HG02588 (cell line): ENCODE measurements around the gene DPEP3.
"Not testable (repeated sequence)": the region's sequence is repeated elsewhere in the genome, so short reads cannot be mapped to it uniquely, and the experiment has no call there.

ENCODE experiments used
- ATAC-seq: cut with Tn5 transposase; IDR thresholded peaks from one replicate; pipeline ENCODE4 v1.9.1; 2021; ENCODE audit warnings: mild to moderate bottlenecking, moderate library complexity; ENCODE audit not compliant: unreplicated experiment

The DPEP3 gene

GRCh38 chr16:67995423-67995822, 15.1 kb upstream of the DPEP3 start:
- no peak for ATAC-seq

DNA sequence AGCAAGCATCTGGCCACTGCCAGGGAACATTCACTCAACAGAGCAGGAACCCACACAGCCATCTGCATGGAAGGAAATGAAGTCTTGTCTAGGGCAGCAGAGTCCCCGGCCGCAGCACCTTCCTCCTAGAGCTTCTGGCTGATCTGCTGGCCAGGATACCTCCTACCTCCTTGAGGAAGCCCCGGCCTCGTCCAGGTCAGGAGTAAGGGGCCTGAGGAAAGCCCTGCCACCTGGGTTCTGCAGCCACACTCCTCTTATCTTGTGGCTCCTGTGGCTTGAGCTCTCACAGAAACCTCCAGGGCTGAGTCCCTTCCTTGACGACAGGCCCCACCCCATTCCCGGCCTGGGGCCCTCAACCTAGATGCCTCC, 13.7 kb upstream of the DPEP3 start:
- ATAC-seq, result not testable (repeated sequence)

- ATAC-seq, result peak; percentile 69
These were observed 13.1 kb upstream of the DPEP3 start for GRCh38 chr16:67993207-67994039.

- ATAC-seq, result no peak
These were observed 12.4 kb upstream of the DPEP3 start for GRCh38 chr16:67992661-67993206.

GRCh38 chr16:67990018-67990386, 9.7 kb upstream of the DPEP3 start:
- no peak for ATAC-seq

DNA sequence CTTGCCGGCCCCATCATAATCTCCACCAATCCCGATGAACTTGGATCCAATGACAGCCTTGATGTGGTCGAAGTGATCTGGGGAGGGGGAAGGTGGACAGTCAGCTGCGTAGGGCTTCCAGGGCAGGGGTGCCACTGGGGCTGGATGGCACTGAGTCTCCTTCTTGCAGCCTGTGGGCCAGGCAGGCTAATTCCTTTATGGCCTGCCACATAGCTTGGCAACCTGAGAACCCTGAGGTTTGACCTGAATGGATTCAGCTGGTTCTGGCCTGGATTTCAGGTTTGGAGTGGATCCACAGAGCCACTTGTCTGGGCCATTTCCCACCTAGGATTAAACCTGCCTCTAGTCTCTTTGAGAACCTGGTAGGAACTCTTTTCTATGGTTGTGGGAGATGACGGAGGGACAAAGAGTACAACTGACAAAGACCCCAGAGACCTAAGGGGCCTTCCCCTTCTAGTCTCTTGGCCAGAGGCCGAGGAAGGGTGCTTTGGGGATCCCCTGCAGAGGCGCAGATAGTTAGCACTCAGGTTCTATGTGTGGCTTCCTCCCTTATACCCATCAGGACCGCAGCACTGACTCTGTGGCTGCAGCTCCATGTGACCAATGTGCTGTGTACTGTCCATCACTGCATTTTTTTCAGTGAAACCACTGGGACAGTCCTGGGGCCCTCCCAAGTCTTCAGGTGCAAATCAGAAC, 9.2 kb upstream of the DPEP3 start:
- no peak for ATAC-seq

- ATAC-seq, result no peak
These were observed 8.4 kb upstream of the DPEP3 start for GRCh38 chr16:67988675-67989074.

GRCh38 chr16:67987460-67988160, 7.3 kb upstream of the DPEP3 start:
- no peak for ATAC-seq

- no peak for ATAC-seq
These were observed 6.7 kb upstream of the DPEP3 start for GRCh38 chr16:67986949-67987348.

DNA sequence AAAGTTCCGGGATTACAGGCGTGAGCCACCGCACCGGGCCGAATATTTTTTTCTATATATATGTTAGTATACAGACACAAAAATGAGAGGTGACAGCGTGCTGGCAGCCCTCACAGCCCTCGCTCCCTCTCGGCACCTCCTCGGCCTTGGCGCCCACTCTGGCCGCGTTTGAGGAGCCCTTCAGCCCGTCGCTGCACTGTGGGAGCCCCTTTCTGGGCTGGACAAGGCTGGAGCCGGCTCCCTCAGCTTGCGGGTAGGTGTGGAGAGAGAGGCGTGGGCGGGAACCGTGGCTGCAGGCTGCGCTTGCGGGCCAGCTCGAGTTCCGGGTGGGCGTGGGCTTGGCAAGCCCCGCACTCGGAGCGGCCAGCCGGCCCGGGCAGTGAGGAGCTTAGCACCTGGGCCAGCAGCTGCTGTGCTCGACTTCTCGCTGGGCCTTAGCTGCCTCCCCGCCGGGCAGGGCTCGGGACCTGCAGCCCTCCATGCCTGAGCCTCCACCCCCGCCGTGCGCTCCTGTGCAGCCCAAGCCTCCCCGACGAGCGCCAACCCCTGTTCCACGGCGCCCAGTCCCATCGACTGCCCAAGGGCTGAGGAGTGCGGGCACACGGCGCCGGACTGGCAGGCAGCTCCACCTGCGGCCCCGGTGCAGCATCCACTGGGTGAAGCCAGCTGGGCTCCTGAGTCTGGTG, 1.9 kb upstream of the DPEP3 start:
- ATAC-seq, result no peak

DNA sequence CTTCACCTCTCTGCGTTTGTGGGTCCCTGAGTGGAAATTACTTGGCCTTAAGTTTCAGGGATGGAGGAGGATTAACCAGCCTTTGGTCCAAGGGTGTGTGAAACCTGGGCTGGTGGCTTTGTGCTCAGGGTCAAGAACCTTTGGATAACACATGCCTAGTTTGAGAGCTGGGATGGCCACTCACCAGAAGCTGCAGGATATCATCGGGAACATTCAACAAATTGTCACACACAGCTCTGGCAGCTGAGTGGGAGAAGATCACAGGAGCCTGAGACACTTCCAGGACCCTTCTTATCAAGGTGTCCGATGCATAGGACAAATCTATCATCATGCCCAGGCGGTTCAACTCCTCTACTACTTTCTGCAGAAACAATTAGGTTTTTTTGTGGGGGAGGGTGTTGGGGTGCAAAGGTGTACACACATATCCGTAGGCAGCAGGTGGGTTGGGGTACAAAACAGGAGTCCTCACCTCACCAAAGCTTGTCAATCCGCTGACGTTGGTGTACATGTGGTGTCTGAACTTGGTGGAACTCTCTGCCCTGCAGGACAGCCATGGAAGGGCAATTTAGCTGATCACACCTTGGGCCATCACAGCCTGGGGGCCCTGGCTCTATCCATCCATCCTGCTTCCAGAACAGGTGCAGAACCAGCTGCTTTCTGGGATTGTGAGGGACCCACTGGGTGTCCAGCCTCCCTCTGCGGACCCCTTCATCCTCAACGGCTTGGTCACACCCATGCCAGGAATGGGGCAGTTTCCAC, 2.7 kb downstream of the DPEP3 start:
- no peak for ATAC-seq

DNA sequence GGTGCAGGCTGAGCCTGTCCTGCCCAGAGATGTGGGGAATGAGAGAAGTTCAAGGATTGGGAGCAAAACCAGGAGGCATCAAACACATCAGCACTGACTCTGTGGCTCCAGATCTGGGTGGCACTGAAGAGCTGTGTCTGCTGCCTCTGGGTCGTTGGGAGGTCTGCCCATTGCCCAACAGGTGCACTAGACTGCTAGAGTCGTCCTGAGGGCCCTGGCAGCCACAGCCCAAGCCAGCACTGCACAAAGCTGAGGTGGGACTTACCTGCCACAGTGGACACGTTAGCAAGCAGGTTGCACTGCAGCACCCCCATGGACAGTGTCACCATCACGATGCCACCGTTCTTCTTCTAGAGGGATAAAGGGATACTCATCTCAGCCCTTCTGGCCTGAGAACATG, 3.3 kb downstream of the DPEP3 start:
- no peak for ATAC-seq

GRCh38 chr16:67976205-67976604, 4.1 kb downstream of the DPEP3 start:
- no peak for ATAC-seq

DNA sequence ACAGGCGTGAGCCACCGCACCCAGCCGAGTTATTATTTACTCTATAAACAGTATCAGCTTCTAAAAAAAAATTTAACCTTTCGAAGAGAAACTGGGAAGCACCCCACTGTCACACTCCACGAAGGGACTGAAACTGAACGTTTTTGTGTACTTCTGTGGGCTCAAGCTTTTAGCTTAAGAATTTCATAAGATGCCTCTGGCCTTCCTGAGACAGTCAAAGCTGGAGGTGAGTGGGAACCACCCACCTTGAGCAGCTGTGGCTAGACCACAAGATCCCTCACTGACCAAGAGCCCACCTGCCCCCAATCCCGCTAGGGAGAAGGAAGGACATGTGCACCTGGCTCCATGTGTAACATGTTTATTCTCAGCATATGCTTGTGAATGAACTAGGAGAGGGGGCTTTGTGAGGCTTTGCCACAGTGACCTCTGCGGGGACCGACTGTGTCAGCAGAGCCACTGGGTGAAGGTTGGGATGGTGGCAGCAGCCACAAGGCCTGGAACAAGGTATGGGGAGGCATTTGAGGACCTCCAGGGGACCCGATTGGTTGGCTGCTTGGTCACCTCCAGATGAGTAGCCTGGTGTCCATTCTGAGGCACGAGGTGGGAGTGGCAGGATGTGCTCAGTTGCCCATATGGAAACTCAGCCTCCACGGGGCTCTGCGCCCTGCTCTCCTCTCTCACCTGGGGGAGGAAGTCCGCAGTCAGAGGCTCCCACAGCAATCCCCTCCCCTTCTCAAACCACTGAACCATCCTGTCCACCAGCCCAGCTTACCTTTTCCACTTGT, 4.8 kb downstream of the DPEP3 start:
- no peak for ATAC-seq

DNA sequence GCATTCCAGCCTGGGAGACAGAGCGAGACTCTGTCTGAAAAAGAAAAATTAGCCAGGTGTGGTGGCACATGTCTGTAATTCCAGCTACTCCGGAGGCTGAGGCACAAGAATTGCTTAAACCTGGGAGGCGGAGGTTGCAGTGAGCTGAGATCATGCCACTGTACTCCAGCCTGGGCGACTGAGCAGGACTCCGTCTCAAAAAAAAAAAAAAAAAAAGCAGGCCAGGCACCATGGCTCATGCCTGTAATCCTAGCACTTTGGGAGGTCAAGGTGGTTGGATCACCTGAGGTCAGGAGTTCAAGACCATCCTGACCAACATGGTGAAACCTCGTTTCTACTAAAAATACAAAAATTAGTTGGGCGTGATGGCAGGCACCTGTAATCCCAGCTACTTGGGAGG, 8.0 kb downstream of the DPEP3 start:
- not testable (repeated sequence) for ATAC-seq

DNA sequence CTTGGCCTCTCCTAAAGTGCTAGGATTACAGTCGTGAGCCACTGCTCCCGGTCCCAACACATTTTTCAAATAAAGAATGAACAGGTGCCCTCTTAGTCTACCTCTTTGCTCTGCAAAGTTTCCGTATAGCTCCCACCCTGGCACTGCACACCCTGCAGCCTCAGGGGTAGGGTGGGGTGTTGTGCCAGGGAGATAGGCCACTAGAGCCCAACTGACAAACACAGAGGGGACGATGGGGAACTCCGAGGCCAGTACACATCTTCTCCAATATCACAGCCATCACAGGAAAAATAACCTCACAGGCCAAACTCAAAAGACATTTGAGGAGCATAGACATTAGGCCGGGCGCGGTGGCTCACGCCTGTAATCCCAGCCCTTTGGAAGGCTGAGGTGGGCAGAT, 9.2 kb downstream of the DPEP3 start:
- ATAC-seq, result no peak

GRCh38 chr16:67969254-67970039, 10.9 kb downstream of the DPEP3 start:
- ATAC-seq, result no peak

GRCh38 chr16:67968400-67969253, 11.7 kb downstream of the DPEP3 start, which contains the start of gene SLC12A4:
Gene SLC12A4, minus strand, starts transcription at chr16:67968637. Its CDS starts 84 bp downstream, at chr16:67968553.
- peak; percentile 79 for ATAC-seq
